GM21717 (cell line): Measurements from ENCODE around the gene TOMM7.
"Not testable (repeated sequence)": the region's sequence is repeated elsewhere in the genome, so short reads cannot be mapped to it uniquely, and the experiment has no call there.

Experiments used
- ATAC-seq: cut with Tn5 transposase; IDR thresholded peaks from one replicate; pipeline ENCODE4 v1.9.1; 2021; ENCODE audit warnings: mild to moderate bottlenecking, moderate library complexity; ENCODE audit not compliant: unreplicated experiment

Gene TOMM7

GRCh38 chr7:22790640-22791039 is 32.0 kb downstream of the TOMM7 start:
- not testable (repeated sequence) for ATAC-seq

- no peak for ATAC-seq
Observed at GRCh38 chr7:22787951-22788350, 34.7 kb downstream of the TOMM7 start.

GRCh38 chr7:22786290-22786932 is 36.2 kb downstream of the TOMM7 start:
- ATAC-seq = no peak

GRCh38 chr7:22784346-22784745 is 38.3 kb downstream of the TOMM7 start:
- ATAC-seq = no peak

GRCh38 chr7:22783421-22783820 is 39.2 kb downstream of the TOMM7 start:
- ATAC-seq = no peak

- peak; percentile 63 for ATAC-seq
Observed at GRCh38 chr7:22782616-22783232, 39.9 kb downstream of the TOMM7 start.

GRCh38 chr7:22781230-22781711 is 41.4 kb downstream of the TOMM7 start:
- ATAC-seq = no peak

GRCh38 chr7:22779730-22780323 is 42.8 kb downstream of the TOMM7 start:
- ATAC-seq = not testable (repeated sequence)

- no peak for ATAC-seq
Observed at GRCh38 chr7:22776964-22777363, 45.7 kb downstream of the TOMM7 start.

GRCh38 chr7:22772885-22773284 is 49.8 kb downstream of the TOMM7 start:
- no peak for ATAC-seq

- ATAC-seq = no peak
Observed at GRCh38 chr7:22771872-22772228, 50.8 kb downstream of the TOMM7 start.

- ATAC-seq = no peak
Observed at GRCh38 chr7:22771194-22771871, 51.3 kb downstream of the TOMM7 start.

GRCh38 chr7:22765609-22766008 is 57.0 kb downstream of the TOMM7 start:
- peak; percentile 63 for ATAC-seq
